Measurements from ENCODE around the gene PTPN12.
"Not testable (repeated sequence)": the region's sequence is repeated elsewhere in the genome, so short reads cannot be mapped to it uniquely, and the experiment has no call there.

DNA sequence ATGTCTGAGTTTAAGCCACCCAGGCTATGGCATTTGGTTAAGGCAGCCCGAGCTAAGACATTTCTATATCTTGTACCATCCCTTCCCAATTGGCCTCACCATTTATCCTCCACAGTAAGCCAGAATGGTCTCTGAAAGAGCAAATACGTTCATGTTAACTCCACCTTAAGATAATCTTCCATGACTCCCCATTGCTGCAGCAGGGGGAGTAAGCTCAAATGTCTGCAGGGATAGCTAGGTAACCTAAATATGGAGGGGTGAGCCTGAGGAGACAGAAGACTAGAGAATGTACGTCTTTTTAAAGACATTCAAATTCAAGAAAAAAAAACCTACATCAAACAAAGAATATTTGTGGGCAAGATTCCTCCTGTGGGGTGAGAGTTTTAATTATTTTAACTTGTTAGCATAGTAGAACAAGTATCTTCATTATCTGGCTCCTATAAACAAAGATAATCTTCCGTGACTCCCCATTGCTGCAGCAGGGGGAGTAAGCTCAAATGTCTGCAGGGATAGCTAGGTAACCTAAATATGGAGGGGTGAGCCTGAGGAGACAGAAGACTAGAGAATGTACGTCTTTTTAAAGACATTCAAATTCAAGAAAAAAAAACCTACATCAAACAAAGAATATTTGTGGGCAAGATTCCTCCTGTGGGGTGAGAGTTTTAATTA lies 24.0 kb upstream of the PTPN12 start:
- TF ChIP-seq CTCF (IDR thresholded peaks at IDR 0.05); POLR2AphosphoS5 (IDR thresholded peaks at IDR 0.05; ENCODE audit: low read depth, low read length): not testable (repeated sequence)

All from Panc1 (cell line).